Middle frontal gyrus (tissue), 1 donor: ENCODE results near the gene ZNF367.
"Not testable (repeated sequence)": the region's sequence is repeated elsewhere in the genome, so short reads cannot be mapped to it uniquely, and the experiment has no call there.

Experiments used
- DNase-seq: peaks from one replicate; pipeline ENCODE4 v3.0.0-alpha.2; 2015; ENCODE audit warnings: low spot score; ENCODE audit errors: extremely low spot score

The ZNF367 gene

GRCh38 chr9:96400132-96400910 lies 17.8 kb downstream of the ZNF367 start:
- no peak for DNase-seq

GRCh38 chr9:96399325-96399633 lies 18.9 kb downstream of the ZNF367 start:
- DNase-seq: no peak

- no peak for DNase-seq
These were observed 19.4 kb downstream of the ZNF367 start for GRCh38 chr9:96398582-96399324.

- DNase-seq: no peak
These were observed 22.2 kb downstream of the ZNF367 start for GRCh38 chr9:96395964-96396363.

GRCh38 chr9:96394832-96395496 lies 23.2 kb downstream of the ZNF367 start:
- no peak for DNase-seq

- no peak for DNase-seq
These were observed 25.9 kb downstream of the ZNF367 start for GRCh38 chr9:96392263-96392662.

- no peak for DNase-seq
These were observed 27.0 kb downstream of the ZNF367 start for GRCh38 chr9:96391021-96391765.

GRCh38 chr9:96388144-96388543 lies 30.0 kb downstream of the ZNF367 start:
- no peak for DNase-seq

- DNase-seq: no peak
These were observed 32.0 kb downstream of the ZNF367 start for GRCh38 chr9:96386157-96386556.

- peak; percentile 5 for DNase-seq
These were observed 34.8 kb downstream of the ZNF367 start, which contains the start of gene SLC35D2 for GRCh38 chr9:96383165-96383942. TSS of gene SLC35D2 (minus strand) at chr9:96383711. CDS start at chr9:96383634, 77 bp downstream.

- DNase-seq: no peak
These were observed 35.4 kb downstream of the ZNF367 start for GRCh38 chr9:96382839-96383164.

GRCh38 chr9:96382175-96382574 lies 36.0 kb downstream of the ZNF367 start:
- DNase-seq: no peak

GRCh38 chr9:96381696-96382095 lies 36.5 kb downstream of the ZNF367 start:
- DNase-seq: no peak

- DNase-seq: no peak
These were observed 37.0 kb downstream of the ZNF367 start for GRCh38 chr9:96381125-96381524.

- DNase-seq: no peak
These were observed 38.7 kb downstream of the ZNF367 start for GRCh38 chr9:96379461-96379860.

- DNase-seq: no peak
These were observed 40.0 kb downstream of the ZNF367 start for GRCh38 chr9:96378187-96378586.

GRCh38 chr9:96376891-96377874 lies 41.0 kb downstream of the ZNF367 start:
- no peak for DNase-seq

GRCh38 chr9:96375507-96375906 lies 42.7 kb downstream of the ZNF367 start:
- DNase-seq: not testable (repeated sequence)

GRCh38 chr9:96367943-96368342 lies 50.2 kb downstream of the ZNF367 start:
- DNase-seq: no peak
